ENCODE measurements around the gene RRP36.

RRP36 gene

GRCh38 chr6:42979523-42980177 lies 41.8 kb upstream of the RRP36 start:
- no peak for TF ChIP-seq CTCF (IDR thresholded peaks at IDR 0.05; ENCODE audit: borderline replicate concordance, insufficient read depth, low read depth, low read length)
- H3K4me3 ChIP-seq (ENCODE audit: low read depth, low read length) = peak overlapping the region; percentile 75

- H3K4me3 ChIP-seq (ENCODE audit: low read depth, low read length) = no peak overlapping the region
Measured at GRCh38 chr6:42981836-42982235, 39.6 kb upstream of the RRP36 start.

GRCh38 chr6:42984001-42984923 lies 37.2 kb upstream of the RRP36 start, which contains the start of gene PPP2R5D:
PPP2R5D (plus strand) TSS chr6:42984570; CDS start chr6:42984678, 108 bp downstream.
- H3K4me3 ChIP-seq (ENCODE audit: low read depth, low read length) = peak within 1 kb of the TSS; percentile 82

More at GRCh38 chr6:42981836-42982235, 39.6 kb upstream of the RRP36 start:
- no peak for TF ChIP-seq CTCF (IDR thresholded peaks at IDR 0.05; ENCODE audit: borderline replicate concordance, insufficient read depth, low read depth, low read length)

GRCh38 chr6:42984924-42985475 lies 36.4 kb upstream of the RRP36 start:
- no peak for TF ChIP-seq CTCF (IDR thresholded peaks at IDR 0.05; ENCODE audit: borderline replicate concordance, insufficient read depth, low read depth, low read length)
- peak overlapping the region; percentile 82 for H3K4me3 ChIP-seq (ENCODE audit: low read depth, low read length)

More at GRCh38 chr6:42984001-42984923, 37.2 kb upstream of the RRP36 start, which contains the start of gene PPP2R5D:
- TF ChIP-seq CTCF (IDR thresholded peaks at IDR 0.05; ENCODE audit: borderline replicate concordance, insufficient read depth, low read depth, low read length) = no peak

GRCh38 chr6:42987533-42988451 lies 33.6 kb upstream of the RRP36 start:
- TF ChIP-seq CTCF (IDR thresholded peaks at IDR 0.05; ENCODE audit: borderline replicate concordance, insufficient read depth, low read depth, low read length) = no peak

GRCh38 chr6:42988486-42989020 lies 32.9 kb upstream of the RRP36 start:
- H3K4me3 ChIP-seq (ENCODE audit: low read depth, low read length) = no peak overlapping the region
- TF ChIP-seq CTCF (IDR thresholded peaks at IDR 0.05; ENCODE audit: borderline replicate concordance, insufficient read depth, low read depth, low read length) = no peak

More at GRCh38 chr6:42987533-42988451, 33.6 kb upstream of the RRP36 start:
- H3K4me3 ChIP-seq (ENCODE audit: low read depth, low read length) = no peak overlapping the region

Measured in GM12875 (cell line).